GM12892 (cell line): Measurements from ENCODE around the gene RPS6KB2.
"Not testable (repeated sequence)": the region's sequence is repeated elsewhere in the genome, so short reads cannot be mapped to it uniquely, and the experiment has no call there.

Experiments
- DNase-seq: peaks from one replicate; pipeline ENCODE4 v3.0.0; 2011; ENCODE audit not compliant: insufficient read length
- FAIRE-seq: peaks from 2 replicates; lab custom pipeline; 2011; peaks lifted over from hg19 to GRCh38; lab: Jason Lieb, UNC
- POLR2A ChIP-seq: IDR thresholded peaks from 2 replicates; pipeline ENCODE4 v1.6.1; 2011; ENCODE audit warnings: low read depth, low read length, control low read depth
- POLR2AphosphoS5 ChIP-seq: IDR thresholded peaks from 2 replicates; pipeline ENCODE4 v1.6.1; 2011; ENCODE audit warnings: low read depth, low read length, control low read depth
- TAF1 ChIP-seq: IDR thresholded peaks from 2 replicates; pipeline ENCODE4 v1.6.1; 2011; ENCODE audit warnings: low read depth, mild to moderate bottlenecking, control low read depth, low read length, borderline replicate concordance

The RPS6KB2 gene

GRCh38 chr11:67470337-67471002, 42.2 kb downstream of the RPS6KB2 start:
- TF ChIP-seq TAF1 (no peak), POLR2A (no peak), POLR2AphosphoS5 (no peak)
- FAIRE-seq: peak; percentile 90
- DNase-seq: no peak

GRCh38 chr11:67472882-67473281, 44.6 kb downstream of the RPS6KB2 start:
- DNase-seq: no peak
- TF ChIP-seq POLR2A (no peak), TAF1 (no peak), POLR2AphosphoS5 (no peak)
- no peak for FAIRE-seq

- not testable (repeated sequence) for FAIRE-seq, DNase-seq
Observed at GRCh38 chr11:67476692-67477091, 48.4 kb downstream of the RPS6KB2 start.

- not testable (repeated sequence) for DNase-seq, FAIRE-seq
Observed at GRCh38 chr11:67477344-67478050, 49.2 kb downstream of the RPS6KB2 start.

- TF ChIP-seq POLR2A (no peak), TAF1 (no peak)
- FAIRE-seq (no peak), DNase-seq (no peak)
Observed at GRCh38 chr11:67482275-67482826, 54.1 kb downstream of the RPS6KB2 start.

- FAIRE-seq (peak; percentile 99), DNase-seq (peak; percentile 92)
- TF ChIP-seq POLR2A (peak; percentile 71), TAF1 (peak; percentile 88), POLR2AphosphoS5 (peak; percentile 71)
Observed at GRCh38 chr11:67482827-67483798, 54.8 kb downstream of the RPS6KB2 start, which contains the start of gene AIP. TSS of gene AIP (plus strand) at chr11:67483026. CDS start at chr11:67483159, 133 bp downstream.

- FAIRE-seq (no peak), DNase-seq (no peak)
- TF ChIP-seq POLR2AphosphoS5: no peak; the same call in 1 of the 2 replicates
- no peak for TF ChIP-seq POLR2A
- TF ChIP-seq TAF1: no peak
Observed at GRCh38 chr11:67483831-67484665, 55.8 kb downstream of the RPS6KB2 start.

GRCh38 chr11:67484847-67485311, 56.6 kb downstream of the RPS6KB2 start:
- FAIRE-seq (no peak), DNase-seq (no peak)
- TF ChIP-seq POLR2A (peak; percentile 72), POLR2AphosphoS5 (peak; percentile 66; the same call in 1 of the 2 replicates), TAF1 (no peak)
